SK-N-SH treated with all-trans-retinoic acid at 6 μM for 48 hours (cell line): ENCODE measurements around the gene S100A14.

Source experiments
- ATAC-seq: fragments of 200-7000 bp; cut with Tn5 transposase; 3 replicates; pipeline ENCODE4 v1.9.1; 2020; ENCODE audit warnings: mild to moderate bottlenecking, moderate library complexity
- ARNTL ChIP-seq: fragments of 450-650 bp; formaldehyde crosslinking; IDR thresholded peaks from 2 replicates; pipeline ENCODE4 v1.5.0; 2020; ENCODE audit warnings: low read depth, mild to moderate bottlenecking, moderate library complexity, borderline replicate concordance
- BACH2 ChIP-seq: fragments of 250-450 bp; sonication (Bioruptor Pico); IDR thresholded peaks from 2 replicates; pipeline ENCODE4 v1.9.0; 2021; ENCODE audit warnings: mild to moderate bottlenecking, borderline replicate concordance
- CREB5 ChIP-seq: fragments of 250-450 bp; sonication (Bioruptor Pico); IDR thresholded peaks from 2 replicates; pipeline ENCODE4 v1.5.1; 2020; ENCODE audit warnings: low read depth, mild to moderate bottlenecking, moderate library complexity
- CSDC2 ChIP-seq: fragments of 250-450 bp; sonication (Bioruptor Pico); IDR thresholded peaks from 2 replicates; pipeline ENCODE4 v1.5.0; 2020; ENCODE audit warnings: mild to moderate bottlenecking, moderate library complexity
- CSRNP3 ChIP-seq: fragments of 250-450 bp; sonication (Bioruptor Pico); IDR thresholded peaks from 2 replicates; pipeline ENCODE4 v1.5.1; 2021; ENCODE audit warnings: mild to moderate bottlenecking, moderate library complexity
- ESRRG ChIP-seq: fragments of 250-450 bp; sonication (Bioruptor Pico); IDR thresholded peaks from 2 replicates; pipeline ENCODE4 v1.6.1; 2021; ENCODE audit warnings: mild to moderate bottlenecking
- ISL1 ChIP-seq: fragments of 250-450 bp; sonication (Bioruptor Pico); IDR thresholded peaks from 2 replicates; pipeline ENCODE4 v2.1.2; 2022; ENCODE audit warnings: mild to moderate bottlenecking, moderate library complexity
- OSR1 ChIP-seq: fragments of 250-450 bp; sonication (Bioruptor Pico); IDR thresholded peaks from 2 replicates; pipeline ENCODE4 v1.8.0; 2022; ENCODE audit warnings: moderate library complexity, mild to moderate bottlenecking, inconsistent platforms
- PATZ1 ChIP-seq: fragments of 250-450 bp; sonication (Bioruptor Pico); IDR thresholded peaks from 2 replicates; pipeline ENCODE4 v1.8.0; 2020; ENCODE audit warnings: mild to moderate bottlenecking, moderate library complexity, borderline replicate concordance
- POU6F1 ChIP-seq: fragments of 250-450 bp; sonication (Bioruptor Pico); IDR thresholded peaks from 2 replicates; pipeline ENCODE4 v1.8.0; 2021; ENCODE audit warnings: low read depth, mild to moderate bottlenecking, moderate library complexity, borderline replicate concordance
- PPARA ChIP-seq: fragments of 250-450 bp; sonication (Bioruptor Pico); IDR thresholded peaks from 2 replicates; pipeline ENCODE4 v1.5.0; 2020; ENCODE audit warnings: mild to moderate bottlenecking, borderline replicate concordance
- SNAI2 ChIP-seq: fragments of 250-450 bp; sonication (Bioruptor Pico); IDR thresholded peaks from 2 replicates; pipeline ENCODE4 v1.5.0; 2020; ENCODE audit warnings: mild to moderate bottlenecking, moderate library complexity
- TCF4 ChIP-seq: fragments of 250-450 bp; sonication (Bioruptor Pico); IDR thresholded peaks from 2 replicates; pipeline ENCODE4 v1.8.0; 2021; ENCODE audit warnings: mild to moderate bottlenecking, moderate library complexity, borderline replicate concordance
- TOX ChIP-seq: fragments of 250-450 bp; sonication (Bioruptor Pico); IDR thresholded peaks from 2 replicates; pipeline ENCODE4 v1.8.0; 2021; ENCODE audit warnings: mild to moderate bottlenecking, moderate library complexity, borderline replicate concordance
- TSHZ2 ChIP-seq: fragments of 250-450 bp; sonication (Bioruptor Pico); IDR thresholded peaks from 2 replicates; pipeline ENCODE4 v1.5.0; 2020; ENCODE audit warnings: mild to moderate bottlenecking, moderate library complexity
- ZC3H10 ChIP-seq: fragments of 250-450 bp; sonication (Bioruptor Pico); IDR thresholded peaks from 2 replicates; pipeline ENCODE4 v1.5.1; 2021; ENCODE audit warnings: mild to moderate bottlenecking, moderate library complexity
- ZFP3 ChIP-seq: fragments of 250-450 bp; sonication (Bioruptor Pico); IDR thresholded peaks from 2 replicates; pipeline ENCODE4 v1.5.0; 2020; ENCODE audit warnings: mild to moderate bottlenecking, moderate library complexity
- ZFP30 ChIP-seq: fragments of 450-650 bp; formaldehyde crosslinking; IDR thresholded peaks from 2 replicates; pipeline ENCODE4 v1.5.0; 2022; ENCODE audit warnings: mild to moderate bottlenecking, moderate library complexity
- ZNF565 ChIP-seq: fragments of 450-650 bp; formaldehyde crosslinking; conservative IDR thresholded peaks from 2 replicates; pipeline ENCODE4 v1.5.0; 2020; ENCODE audit warnings: low read depth, mild to moderate bottlenecking, moderate library complexity
- ZNF70 ChIP-seq: fragments of 450-650 bp; formaldehyde crosslinking; IDR thresholded peaks from 2 replicates; pipeline ENCODE4 v1.5.0; 2020; ENCODE audit warnings: mild to moderate bottlenecking, moderate library complexity
- ZNF8 ChIP-seq: fragments of 450-650 bp; formaldehyde crosslinking; IDR thresholded peaks from 2 replicates; pipeline ENCODE4 v1.5.0; 2020; ENCODE audit warnings: mild to moderate bottlenecking, moderate library complexity

S100A14 gene

GRCh38 chr1:153628638-153629342 lies 12.7 kb upstream of the S100A14 start (continued):
- TF ChIP-seq ISL1: no peak
- TF ChIP-seq BACH2 (CRISPR knock-in tag): no peak
- TF ChIP-seq ZNF565 (CRISPR knock-in tag): no peak
- no peak for TF ChIP-seq TCF4 (CRISPR knock-in tag)

- ATAC-seq: peak; percentile 46
- TF ChIP-seq POU6F1 (CRISPR knock-in tag): no peak
- no peak for TF ChIP-seq CSDC2 (CRISPR knock-in tag)
- no peak for TF ChIP-seq ISL1
- TF ChIP-seq ESRRG (CRISPR knock-in tag): no peak
- no peak for TF ChIP-seq PPARA (CRISPR knock-in tag)
- no peak for TF ChIP-seq CREB5 (CRISPR knock-in tag)
- TF ChIP-seq ZC3H10: no peak
- no peak for TF ChIP-seq ZNF8 (CRISPR knock-in tag)
- no peak for TF ChIP-seq ZNF70 (CRISPR knock-in tag)
- no peak for TF ChIP-seq TOX (CRISPR knock-in tag)
- TF ChIP-seq BACH2 (CRISPR knock-in tag): no peak
- no peak for TF ChIP-seq ARNTL (CRISPR knock-in tag)
- no peak for TF ChIP-seq PATZ1 (CRISPR knock-in tag)
- no peak for TF ChIP-seq TCF4 (CRISPR knock-in tag)
- no peak for TF ChIP-seq ZFP30 (CRISPR knock-in tag)
- no peak for TF ChIP-seq ZFP3 (CRISPR knock-in tag)
- TF ChIP-seq CSRNP3 (CRISPR knock-in tag): no peak
Observed at GRCh38 chr1:153627715-153628626, 11.8 kb upstream of the S100A14 start, which contains the start of gene S100A1. S100A1 (plus strand) TSS chr1:153628434; CDS start chr1:153630522, 2,088 bp downstream.

GRCh38 chr1:153626904-153627714 lies 11.0 kb upstream of the S100A14 start, which contains the start of gene S100A13:
S100A13 (minus strand) TSS chr1:153627505; CDS start chr1:153626472, 1,033 bp downstream.
- peak; percentile 78 for ATAC-seq
- TF ChIP-seq TCF4 (CRISPR knock-in tag) (no peak), ZC3H10 (no peak), CSRNP3 (CRISPR knock-in tag) (no peak), SNAI2 (no peak), ARNTL (CRISPR knock-in tag) (no peak), TSHZ2 (no peak), OSR1 (CRISPR knock-in tag) (no peak), CSDC2 (CRISPR knock-in tag) (no peak), ZFP30 (CRISPR knock-in tag) (no peak), ZFP3 (CRISPR knock-in tag) (no peak), ESRRG (CRISPR knock-in tag) (no peak), ZNF8 (CRISPR knock-in tag) (no peak), POU6F1 (CRISPR knock-in tag) (no peak)
